Measurements from ENCODE around the gene APOA1. TPM values are rescaled to one million over a fixed set of nuclear protein-coding genes. Genes with fewer than 3 reads are reported as not detected.

The APOA1 gene
- total and polyA plus RNA-seq, 10 of the 15 experiments (the other 5 are each of a cell fraction or from before 2014, with no cell fraction given): 0.10 to 2.4 (median 0.24) TPM; not detected in 3

GRCh38 chr11:116830184-116830912 lies 7.1 kb downstream of the APOA1 start:
- in situ Hi-C loops (cut with MboI): no loop called here
- CTCF ChIA-PET: interaction anchor here (1.1 kb wide), 1 partner anchor 276 kb away, joined by 3 read pairs; no protein-coding TSS in a partner anchor
- Histone ChIP-seq H3K27me3 (replicated peaks in 1 of 2; ENCODE audit: control insufficient read depth in 2 of 2, insufficient read depth in 2 of 2, low read length in 1 of 2) (no peaks in the 10 kb centered on the region), H3K4me2 (ENCODE audit: control insufficient read depth, insufficient read depth) (no peak overlapping the region), H3K4me3 (no peak overlapping the region), H3K36me3 (ENCODE audit: control insufficient read depth in 2 of 2, insufficient read depth in 2 of 2, low read length in 1 of 2) (no peaks in the 10 kb centered on the region), H3K79me2 (ENCODE audit: control insufficient read depth, insufficient read depth, low read length) (no peaks in the 10 kb centered on the region), H3K27ac (ENCODE audit: control insufficient read depth, insufficient read depth) (no peak overlapping the region), H4K20me1 (ENCODE audit: control insufficient read depth, insufficient read depth) (no peaks in the 10 kb centered on the region), H3K4me1 (ENCODE audit: control insufficient read depth, insufficient read depth, low read length) (peaks cover 3% of the 10 kb centered on the region; the same call in 1 of the 2 replicates), H3K9me3 (replicated peaks; ENCODE audit: control insufficient read depth, insufficient read depth, low read length) (no peaks in the 10 kb centered on the region), H2AFZ (ENCODE audit: control insufficient read depth, low read depth, low read length) (no peak overlapping the region), H3K9ac (ENCODE audit: control insufficient read depth, insufficient read depth, low read length) (no peak overlapping the region)
- FAIRE-seq (no peak), DNase-seq (ENCODE audit: low read depth, low spot score) (no peak), ATAC-seq (no peak)
- 43% methylated on average over 16 of the region's 17 CpGs for WGBS (ENCODE audit: insufficient coverage, insufficient replicate concordance, low lambda C conversion rate, missing lambda C conversion rate)
- no TSS peak for BruUV-seq (replicated peaks)
- RAD21 ChIA-PET (ENCODE audit: unreplicated experiment): interaction anchor here (0.6 kb wide), 1 partner anchor 30 kb away, joined by 3 read pairs; no protein-coding TSS in a partner anchor
- SMC1A ChIA-PET (ENCODE audit: uncharacterized antibody, unreplicated experiment): no interaction called here
- intact Hi-C loops (cut with micrococcal nuclease; ENCODE audit: unreplicated experiment): no loop called here
- POLR2A ChIA-PET: no interaction called here
- TF ChIP-seq BHLHE40 (IDR thresholded peaks at IDR 0.05; ENCODE audit: borderline replicate concordance in 1 of 2, low read depth in 2 of 2, low read length in 1 of 2) (no peak), MTA2 (IDR thresholded peaks at IDR 0.05; ENCODE audit: low read depth) (no peak), NFYB (IDR thresholded peaks at IDR 0.05; ENCODE audit: insufficient read depth, low read depth, low read length) (no peak), TARDBP (IDR thresholded peaks at IDR 0.05; ENCODE audit: borderline replicate concordance) (no peak), CHD1 (IDR thresholded peaks at IDR 0.05; ENCODE audit: low read depth, low read length) (no peak), TCF3 (IDR thresholded peaks at IDR 0.05; ENCODE audit: borderline replicate concordance, insufficient read depth, low read depth, low read length) (no peak), PML (IDR thresholded peaks at IDR 0.05; ENCODE audit: low read length) (no peak), SMAD1 (IDR thresholded peaks at IDR 0.05; ENCODE audit: low read depth, partially characterized antibody) (no peak), RBBP5 (conservative IDR thresholded peaks at IDR 0.05) (no peak), ETV6 (conservative IDR thresholded peaks at IDR 0.05 in 1 of 2, IDR thresholded peaks at IDR 0.05 in 1 of 2; ENCODE audit: borderline replicate concordance in 1 of 2, low read depth in 1 of 2) (no peak), WRNIP1 (IDR thresholded peaks at IDR 0.05; ENCODE audit: borderline replicate concordance, low read depth, low read length) (no peak), SIX5 (IDR thresholded peaks at IDR 0.05; ENCODE audit: low read depth, low read length, severe bottlenecking) (no peak), KDM1A (IDR thresholded peaks at IDR 0.05; ENCODE audit: borderline replicate concordance) (no peak)
- TF ChIP-seq, protein P1, sequence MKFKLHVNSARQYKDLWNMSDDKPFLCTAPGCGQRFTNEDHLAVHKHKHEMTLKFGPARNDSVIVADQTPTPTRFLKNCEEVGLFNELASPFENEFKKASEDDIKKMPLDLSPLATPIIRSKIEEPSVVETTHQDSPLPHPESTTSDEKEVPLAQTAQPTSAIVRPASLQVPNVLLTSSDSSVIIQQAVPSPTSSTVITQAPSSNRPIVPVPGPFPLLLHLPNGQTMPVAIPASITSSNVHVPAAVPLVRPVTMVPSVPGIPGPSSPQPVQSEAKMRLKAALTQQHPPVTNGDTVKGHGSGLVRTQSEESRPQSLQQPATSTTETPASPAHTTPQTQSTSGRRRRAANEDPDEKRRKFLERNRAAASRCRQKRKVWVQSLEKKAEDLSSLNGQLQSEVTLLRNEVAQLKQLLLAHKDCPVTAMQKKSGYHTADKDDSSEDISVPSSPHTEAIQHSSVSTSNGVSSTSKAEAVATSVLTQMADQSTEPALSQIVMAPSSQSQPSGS (IDR thresholded peaks at IDR 0.05; ENCODE audit: low read length): no peak
- TF ChIP-seq, protein P2, sequence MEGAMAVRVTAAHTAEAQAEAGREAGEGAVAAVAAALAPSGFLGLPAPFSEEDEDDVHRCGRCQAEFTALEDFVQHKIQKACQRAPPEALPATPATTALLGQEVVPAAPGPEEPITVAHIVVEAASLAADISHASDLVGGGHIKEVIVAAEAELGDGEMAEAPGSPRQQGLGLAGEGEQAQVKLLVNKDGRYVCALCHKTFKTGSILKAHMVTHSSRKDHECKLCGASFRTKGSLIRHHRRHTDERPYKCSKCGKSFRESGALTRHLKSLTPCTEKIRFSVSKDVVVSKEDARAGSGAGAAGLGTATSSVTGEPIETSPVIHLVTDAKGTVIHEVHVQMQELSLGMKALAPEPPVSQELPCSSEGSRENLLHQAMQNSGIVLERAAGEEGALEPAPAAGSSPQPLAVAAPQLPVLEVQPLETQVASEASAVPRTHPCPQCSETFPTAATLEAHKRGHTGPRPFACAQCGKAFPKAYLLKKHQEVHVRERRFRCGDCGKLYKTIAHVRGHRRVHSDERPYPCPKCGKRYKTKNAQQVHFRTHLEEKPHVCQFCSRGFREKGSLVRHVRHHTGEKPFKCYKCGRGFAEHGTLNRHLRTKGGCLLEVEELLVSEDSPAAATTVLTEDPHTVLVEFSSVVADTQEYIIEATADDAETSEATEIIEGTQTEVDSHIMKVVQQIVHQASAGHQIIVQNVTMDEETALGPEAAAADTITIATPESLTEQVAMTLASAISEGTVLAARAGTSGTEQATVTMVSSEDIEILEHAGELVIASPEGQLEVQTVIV (IDR thresholded peaks at IDR 0.05; ENCODE audit: borderline replicate concordance, partially characterized antibody): no peak
- TF ChIP-seq, protein P3, sequence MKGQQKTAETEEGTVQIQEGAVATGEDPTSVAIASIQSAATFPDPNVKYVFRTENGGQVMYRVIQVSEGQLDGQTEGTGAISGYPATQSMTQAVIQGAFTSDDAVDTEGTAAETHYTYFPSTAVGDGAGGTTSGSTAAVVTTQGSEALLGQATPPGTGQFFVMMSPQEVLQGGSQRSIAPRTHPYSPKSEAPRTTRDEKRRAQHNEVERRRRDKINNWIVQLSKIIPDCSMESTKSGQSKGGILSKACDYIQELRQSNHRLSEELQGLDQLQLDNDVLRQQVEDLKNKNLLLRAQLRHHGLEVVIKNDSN (IDR thresholded peaks at IDR 0.05; ENCODE audit: borderline replicate concordance, extremely low read length, insufficient read depth, low read depth, low read length): no peak
- TF ChIP-seq, protein P4, sequence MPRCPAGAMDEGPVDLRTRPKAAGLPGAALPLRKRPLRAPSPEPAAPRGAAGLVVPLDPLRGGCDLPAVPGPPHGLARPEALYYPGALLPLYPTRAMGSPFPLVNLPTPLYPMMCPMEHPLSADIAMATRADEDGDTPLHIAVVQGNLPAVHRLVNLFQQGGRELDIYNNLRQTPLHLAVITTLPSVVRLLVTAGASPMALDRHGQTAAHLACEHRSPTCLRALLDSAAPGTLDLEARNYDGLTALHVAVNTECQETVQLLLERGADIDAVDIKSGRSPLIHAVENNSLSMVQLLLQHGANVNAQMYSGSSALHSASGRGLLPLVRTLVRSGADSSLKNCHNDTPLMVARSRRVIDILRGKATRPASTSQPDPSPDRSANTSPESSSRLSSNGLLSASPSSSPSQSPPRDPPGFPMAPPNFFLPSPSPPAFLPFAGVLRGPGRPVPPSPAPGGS (IDR thresholded peaks at IDR 0.05; ENCODE audit: borderline replicate concordance, insufficient read depth, low read depth, low read length, poor library complexity, severe bottlenecking): no peak
